ENCODE data around the gene RPS6KL1.

DNA sequence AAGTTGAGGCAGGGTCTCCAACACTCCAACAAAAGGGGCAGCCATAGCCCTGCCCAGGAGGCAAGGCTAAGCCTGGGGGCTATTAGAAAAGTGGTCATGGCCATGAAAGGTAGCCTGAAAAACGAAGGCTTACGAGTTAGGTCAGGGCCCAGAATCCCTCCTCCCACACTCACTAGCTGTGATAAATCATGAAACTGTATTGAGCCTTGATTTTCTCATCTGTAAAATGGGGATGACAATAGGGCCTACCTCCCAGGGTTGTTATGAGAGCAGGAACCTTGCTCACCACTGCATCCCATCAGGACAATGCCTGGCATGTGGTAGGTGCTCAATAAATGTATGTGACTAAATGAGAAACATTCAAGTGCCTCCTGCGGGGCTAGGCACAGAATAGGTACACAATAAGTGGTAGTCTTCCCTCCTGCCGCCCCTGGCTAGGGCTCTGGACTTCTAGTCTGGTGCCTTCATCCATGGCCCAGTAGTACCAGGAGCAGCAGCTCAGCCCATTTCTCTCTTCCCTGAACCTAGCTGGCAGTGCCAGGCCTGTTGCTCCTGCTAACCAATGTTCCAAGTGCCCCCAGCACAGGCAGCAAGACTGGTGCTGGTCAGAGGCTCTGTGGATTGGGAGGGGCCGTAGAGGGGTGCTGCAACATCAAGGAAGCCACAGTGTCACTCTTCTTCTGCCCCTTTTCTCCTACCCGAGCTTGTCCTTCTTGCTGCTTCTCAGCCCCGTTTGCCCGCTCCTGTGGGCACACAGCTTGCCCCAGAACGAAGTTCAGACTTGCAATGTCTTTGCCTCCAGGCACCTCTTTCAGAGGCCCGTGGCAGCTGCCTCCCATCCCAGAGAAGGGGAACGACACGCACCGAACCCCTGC is 24.5 kb upstream of the RPS6KL1 start:
- TF ChIP-seq, protein P1, sequence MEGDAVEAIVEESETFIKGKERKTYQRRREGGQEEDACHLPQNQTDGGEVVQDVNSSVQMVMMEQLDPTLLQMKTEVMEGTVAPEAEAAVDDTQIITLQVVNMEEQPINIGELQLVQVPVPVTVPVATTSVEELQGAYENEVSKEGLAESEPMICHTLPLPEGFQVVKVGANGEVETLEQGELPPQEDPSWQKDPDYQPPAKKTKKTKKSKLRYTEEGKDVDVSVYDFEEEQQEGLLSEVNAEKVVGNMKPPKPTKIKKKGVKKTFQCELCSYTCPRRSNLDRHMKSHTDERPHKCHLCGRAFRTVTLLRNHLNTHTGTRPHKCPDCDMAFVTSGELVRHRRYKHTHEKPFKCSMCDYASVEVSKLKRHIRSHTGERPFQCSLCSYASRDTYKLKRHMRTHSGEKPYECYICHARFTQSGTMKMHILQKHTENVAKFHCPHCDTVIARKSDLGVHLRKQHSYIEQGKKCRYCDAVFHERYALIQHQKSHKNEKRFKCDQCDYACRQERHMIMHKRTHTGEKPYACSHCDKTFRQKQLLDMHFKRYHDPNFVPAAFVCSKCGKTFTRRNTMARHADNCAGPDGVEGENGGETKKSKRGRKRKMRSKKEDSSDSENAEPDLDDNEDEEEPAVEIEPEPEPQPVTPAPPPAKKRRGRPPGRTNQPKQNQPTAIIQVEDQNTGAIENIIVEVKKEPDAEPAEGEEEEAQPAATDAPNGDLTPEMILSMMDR (IDR thresholded peaks at IDR 0.05), result no peak
- TF ChIP-seq EZH2phosphoT487 (IDR thresholded peaks at IDR 0.05), result no peak

Data from neural progenitor cell (in vitro differentiated cells).